ENCODE data around the gene ZMYND11.
"Not testable (repeated sequence)": the region's sequence is repeated elsewhere in the genome, so short reads cannot be mapped to it uniquely, and the experiment has no call there.

The ZMYND11 gene

GRCh38 chr10:132946-133898 lies 2.0 kb upstream of the ZMYND11 start:
- no peak for DNase-seq (ENCODE audit: low spot score)

GRCh38 chr10:134247-135131 lies 766 bp upstream of the ZMYND11 start:
- peak; percentile 33 for DNase-seq (ENCODE audit: low spot score)

GRCh38 chr10:135601-136464 lies 578 bp downstream of the ZMYND11 start:
- peak; percentile 47 for DNase-seq (ENCODE audit: low spot score)

GRCh38 chr10:136465-136762 lies 1.2 kb downstream of the ZMYND11 start:
- DNase-seq (ENCODE audit: low spot score), result no peak

GRCh38 chr10:137031-137430 lies 1.8 kb downstream of the ZMYND11 start:
- no peak for DNase-seq (ENCODE audit: low spot score)

- DNase-seq (ENCODE audit: low spot score), result no peak
These were observed 2.4 kb downstream of the ZMYND11 start for GRCh38 chr10:137606-138005.

GRCh38 chr10:142371-142770 lies 7.1 kb downstream of the ZMYND11 start:
- DNase-seq (ENCODE audit: low spot score), result no peak

- no peak for DNase-seq (ENCODE audit: low spot score)
These were observed 17.7 kb downstream of the ZMYND11 start for GRCh38 chr10:152915-153314.

- DNase-seq (ENCODE audit: low spot score), result no peak
These were observed 19.1 kb downstream of the ZMYND11 start for GRCh38 chr10:154348-154747.

GRCh38 chr10:167383-167782 lies 32.1 kb downstream of the ZMYND11 start:
- DNase-seq (ENCODE audit: low spot score), result no peak

- no peak for DNase-seq (ENCODE audit: low spot score)
These were observed 38.5 kb downstream of the ZMYND11 start for GRCh38 chr10:173741-174140.

GRCh38 chr10:176677-177076 lies 41.4 kb downstream of the ZMYND11 start:
- DNase-seq (ENCODE audit: low spot score), result no peak

- DNase-seq (ENCODE audit: low spot score), result peak; percentile 31
These were observed 43.0 kb downstream of the ZMYND11 start for GRCh38 chr10:178208-178607.

- DNase-seq (ENCODE audit: low spot score), result no peak
These were observed 43.5 kb downstream of the ZMYND11 start for GRCh38 chr10:178723-179122.

- no peak for DNase-seq (ENCODE audit: low spot score)
These were observed 47.4 kb downstream of the ZMYND11 start for GRCh38 chr10:182441-183201.

- no peak for DNase-seq (ENCODE audit: low spot score)
These were observed 48.9 kb downstream of the ZMYND11 start for GRCh38 chr10:184174-184573.

- no peak for DNase-seq (ENCODE audit: low spot score)
These were observed 49.7 kb downstream of the ZMYND11 start for GRCh38 chr10:184911-185310.

GRCh38 chr10:185571-185970 lies 50.3 kb downstream of the ZMYND11 start:
- not testable (repeated sequence) for DNase-seq (ENCODE audit: low spot score)

- no peak for DNase-seq (ENCODE audit: low spot score)
These were observed 51.7 kb downstream of the ZMYND11 start for GRCh38 chr10:186911-187310.

- DNase-seq (ENCODE audit: low spot score), result no peak
These were observed 53.3 kb downstream of the ZMYND11 start for GRCh38 chr10:188546-188945.

GRCh38 chr10:190216-190615 lies 55.0 kb downstream of the ZMYND11 start:
- DNase-seq (ENCODE audit: low spot score), result no peak

All from globus pallidus (tissue), 1 donor.